Vagina (tissue), 2 donors: ENCODE results near the gene PLEKHG3. TPM values are rescaled to one million over a fixed set of nuclear protein-coding genes. Genes with fewer than 3 reads are reported as not detected.
A peak's percentile ranks its signal among the peaks of the same experiment; 100 is the strongest.

ENCODE experiments used
- DNase-seq, 2 donors: peaks; one replicate each; pipeline ENCODE4 v3.0.0-alpha.2; 2017; ENCODE audit errors: extremely low spot score in 2 of 2
- H3K27ac ChIP-seq: fragments of 200-600 bp; sonication (generic); one replicate; pipeline ENCODE4 v1.5.1; 2019
- H3K27me3 ChIP-seq: fragments of 200-600 bp; sonication (generic); one replicate; pipeline ENCODE4 v1.5.1; 2019
- H3K36me3 ChIP-seq, 2 donors: fragments of 200-600 bp; sonication (generic); one replicate each; pipeline ENCODE4 v1.5.1; 2017 to 2019
- H3K4me1 ChIP-seq: fragments of 200-600 bp; sonication (generic); one replicate; pipeline ENCODE4 v1.5.1; 2019
- H3K4me3 ChIP-seq, 2 donors: fragments of 200-600 bp; sonication (generic); 1 replicate in 1 of 2; 2 replicates in 1 of 2; pipeline ENCODE4 v1.5.1; 2016 to 2019
- H3K9me3 ChIP-seq: fragments of 200-600 bp; sonication (generic); one replicate; pipeline ENCODE4 v1.5.1; 2019
- CTCF ChIP-seq, 3 experiments: fragments of 450-650 bp in 2 of 3; fragments of 200-600 bp in 1 of 3; sonication (generic) in 1 of 3; IDR thresholded peaks; one replicate each; pipeline ENCODE4 v1.5.1; 2017 to 2019; ENCODE audit warnings: antibody characterized with exemption in 3 of 3, mild to moderate bottlenecking in 2 of 3, moderate library complexity in 2 of 3
- POLR2A ChIP-seq, 2 donors: fragments of 450-650 bp; IDR thresholded peaks; one replicate each; pipeline ENCODE4 v1.6.1; 2017; ENCODE audit warnings: antibody characterized with exemption in 2 of 2, mild to moderate bottlenecking in 2 of 2, moderate library complexity in 2 of 2
- POLR2AphosphoS5 ChIP-seq, 2 donors: sonication (generic); formaldehyde crosslinking; IDR thresholded peaks; one replicate each; pipeline ENCODE4 v1.9.0; 2017; ENCODE audit warnings: antibody characterized with exemption in 2 of 2, mild to moderate bottlenecking in 2 of 2, low read depth in 1 of 2; ENCODE audit not compliant: insufficient read depth in 1 of 2
- intact Hi-C: fragments of 100-400 bp; cut with DNase I; formaldehyde crosslinking; loops from one replicate; pipeline ENCODE4 v1.15.1; 2023
- total RNA-seq: library from RNA; depleted of rRNA; stranded (reverse); fragments of >200 nt; gene quantifications from one replicate; pipeline ENCODE4 v1.2.3, GENCODE V29; 2016

PLEKHG3 gene
- total RNA-seq, 1 donor from 2014 or later = 50.1 TPM

DNA sequence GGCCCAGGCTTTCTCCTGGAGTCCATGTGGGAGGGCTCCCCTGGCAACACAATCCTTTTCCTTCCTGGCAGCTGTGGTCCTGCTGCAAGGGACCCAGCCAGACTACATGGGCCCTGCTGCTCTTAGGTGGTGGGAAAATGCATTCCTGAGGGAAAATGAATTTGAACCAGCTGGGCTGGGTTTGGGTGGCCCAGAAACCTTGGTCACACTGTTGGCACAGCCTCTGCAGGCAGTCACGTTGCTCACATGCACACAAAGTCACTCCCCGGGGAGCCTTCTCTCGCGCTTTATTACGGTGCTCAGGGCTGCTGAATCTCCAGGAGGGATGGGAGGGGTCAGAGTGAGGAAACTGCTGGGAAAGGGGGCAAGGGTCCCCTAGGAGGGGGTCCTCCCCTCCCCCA is 17.2 kb downstream of the PLEKHG3 start:
- H3K27me3 ChIP-seq = no peaks in the 10 kb centered on the region
- H3K36me3 ChIP-seq = no peaks in the 10 kb centered on the region
- no peaks in the 10 kb centered on the region for H3K9me3 ChIP-seq
- peak overlapping the region; percentile 83 for H3K27ac ChIP-seq
- peak overlapping the region in 1 of 2 donors; percentile 17 for H3K4me3 ChIP-seq
- TF ChIP-seq POLR2A (IDR thresholded peaks at IDR 0.05) (no peak), POLR2AphosphoS5 (IDR thresholded peaks at IDR 0.05; ENCODE audit: insufficient read depth in 1 of 2, low read depth in 1 of 2) (peak; percentile 37 to 69)
- peaks cover 98% of the 10 kb centered on the region for H3K4me1 ChIP-seq
- DNase-seq = no peak
- intact Hi-C loops = no loop called here

GRCh38 chr14:64721899-64722298 is 17.7 kb downstream of the PLEKHG3 start:
- peak overlapping the region in 1 of 2 donors; percentile 17 for H3K4me3 ChIP-seq
- no peaks in the 10 kb centered on the region for H3K9me3 ChIP-seq
- no peak for DNase-seq
- no peaks in the 10 kb centered on the region for H3K27me3 ChIP-seq
- intact Hi-C loops = no loop called here
- peaks cover 98% of the 10 kb centered on the region for H3K4me1 ChIP-seq
- H3K27ac ChIP-seq = peak overlapping the region; percentile 83
- TF ChIP-seq CTCF (IDR thresholded peaks at IDR 0.05) (no peak), POLR2AphosphoS5 (IDR thresholded peaks at IDR 0.05; ENCODE audit: insufficient read depth in 1 of 2, low read depth in 1 of 2) (no peak), POLR2A (IDR thresholded peaks at IDR 0.05) (no peak)
- H3K36me3 ChIP-seq = no peaks in the 10 kb centered on the region

DNA sequence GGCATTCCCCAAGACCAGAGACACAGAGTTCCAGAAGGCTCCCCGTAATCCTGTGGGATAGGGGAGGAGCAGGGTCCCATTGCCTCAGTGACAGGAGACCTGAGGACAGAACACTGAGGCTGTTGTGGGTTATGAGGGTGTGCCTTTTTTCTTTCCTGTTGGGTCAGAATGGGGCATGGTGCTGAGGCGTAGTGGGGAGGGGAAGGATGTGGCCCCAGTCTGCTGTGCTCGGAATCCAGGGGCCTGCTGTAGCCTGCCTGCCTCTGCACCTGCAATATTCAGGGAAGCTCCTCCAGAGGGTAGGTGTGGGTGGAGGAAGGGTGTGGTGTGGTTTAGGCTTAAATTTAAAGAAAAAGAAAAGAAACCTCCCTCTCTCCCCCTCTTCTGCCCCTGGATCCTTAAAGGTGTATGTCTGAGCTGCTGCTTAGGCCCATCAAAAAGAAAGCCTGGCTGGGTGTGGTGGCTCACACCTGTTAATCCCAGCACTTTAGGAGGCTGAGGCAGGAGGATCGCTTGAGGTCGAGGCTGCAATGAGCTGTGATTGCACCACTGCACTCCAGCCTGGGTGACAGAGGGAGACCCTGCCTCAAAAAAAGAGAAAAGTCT is 18.7 kb downstream of the PLEKHG3 start:
- intact Hi-C loops = no loop called here
- TF ChIP-seq POLR2AphosphoS5 (IDR thresholded peaks at IDR 0.05; ENCODE audit: insufficient read depth in 1 of 2, low read depth in 1 of 2) (no peak), CTCF (IDR thresholded peaks at IDR 0.05) (no peak), POLR2A (IDR thresholded peaks at IDR 0.05) (no peak)
- H3K4me1 ChIP-seq = peaks cover 89% of the 10 kb centered on the region

GRCh38 chr14:64723691-64724577 is 19.7 kb downstream of the PLEKHG3 start:
- Histone ChIP-seq H3K36me3 (no peaks in the 10 kb centered on the region), H3K4me1 (peaks cover 79% of the 10 kb centered on the region), H3K4me3 (no peak overlapping the region), H3K27me3 (no peaks in the 10 kb centered on the region), H3K9me3 (no peaks in the 10 kb centered on the region), H3K27ac (peak overlapping the region; percentile 47)
- TF ChIP-seq CTCF (IDR thresholded peaks at IDR 0.05) = no peak
- no peak for TF ChIP-seq POLR2A (IDR thresholded peaks at IDR 0.05)
- TF ChIP-seq POLR2AphosphoS5 (IDR thresholded peaks at IDR 0.05; ENCODE audit: insufficient read depth in 1 of 2, low read depth in 1 of 2) = no peak
- DNase-seq = no peak
- intact Hi-C loops = no loop called here

More for the DNA sequence above, 18.7 kb downstream of the PLEKHG3 start:
- Histone ChIP-seq H3K4me3 (no peak overlapping the region), H3K27ac (peak overlapping the region; percentile 83), H3K27me3 (no peaks in the 10 kb centered on the region), H3K9me3 (no peaks in the 10 kb centered on the region), H3K36me3 (no peaks in the 10 kb centered on the region)
- no peak for DNase-seq

GRCh38 chr14:64724578-64724930 is 20.3 kb downstream of the PLEKHG3 start:
- Histone ChIP-seq H3K27ac (peak overlapping the region; percentile 47), H3K27me3 (no peaks in the 10 kb centered on the region), H3K36me3 (no peaks in the 10 kb centered on the region), H3K4me3 (no peak overlapping the region), H3K9me3 (no peaks in the 10 kb centered on the region), H3K4me1 (peaks cover 73% of the 10 kb centered on the region)
- TF ChIP-seq POLR2AphosphoS5 (IDR thresholded peaks at IDR 0.05; ENCODE audit: insufficient read depth in 1 of 2, low read depth in 1 of 2) (no peak), CTCF (IDR thresholded peaks at IDR 0.05) (no peak), POLR2A (IDR thresholded peaks at IDR 0.05) (no peak)
- no peak for DNase-seq
- intact Hi-C loops = no loop called here
